Liver (tissue), 3 donors: Measurements from ENCODE around the gene OSGEP.

ENCODE experiments used
- EGR1 ChIP-seq, 2 donors: IDR thresholded peaks; 2 replicates each; pipeline ENCODE4 v1.6.1; 2016 to 2018; ENCODE audit warnings: antibody characterized with exemption in 2 of 2, low read depth in 2 of 2
- FOXA1 ChIP-seq: IDR thresholded peaks from 2 replicates; pipeline ENCODE4 v1.6.1; 2016; ENCODE audit warnings: antibody characterized with exemption
- JUND ChIP-seq, 2 donors: IDR thresholded peaks; 2 replicates each; pipeline ENCODE4 v1.6.1; 2016; ENCODE audit warnings: antibody characterized with exemption in 2 of 2
- RAD21 ChIP-seq, 2 donors: IDR thresholded peaks; 2 replicates each; pipeline ENCODE4 v1.6.1; 2016; ENCODE audit warnings: antibody characterized with exemption in 2 of 2, mild to moderate bottlenecking in 2 of 2
- TF ChIP-seq, protein P1 (sequence below): fragments of 150-350 bp; IDR thresholded peaks from 2 replicates; pipeline ENCODE4 v1.5.1; 2017; ENCODE audit warnings: improper control_type of control experiment, low read depth, low read length; ENCODE audit not compliant: missing input control
- TF ChIP-seq, protein P2 (sequence below): IDR thresholded peaks from 2 replicates; pipeline ENCODE4 v1.6.1; 2016; ENCODE audit warnings: antibody characterized with exemption
- donor health status: healthy.
- donor health status: healthy.

DNA sequence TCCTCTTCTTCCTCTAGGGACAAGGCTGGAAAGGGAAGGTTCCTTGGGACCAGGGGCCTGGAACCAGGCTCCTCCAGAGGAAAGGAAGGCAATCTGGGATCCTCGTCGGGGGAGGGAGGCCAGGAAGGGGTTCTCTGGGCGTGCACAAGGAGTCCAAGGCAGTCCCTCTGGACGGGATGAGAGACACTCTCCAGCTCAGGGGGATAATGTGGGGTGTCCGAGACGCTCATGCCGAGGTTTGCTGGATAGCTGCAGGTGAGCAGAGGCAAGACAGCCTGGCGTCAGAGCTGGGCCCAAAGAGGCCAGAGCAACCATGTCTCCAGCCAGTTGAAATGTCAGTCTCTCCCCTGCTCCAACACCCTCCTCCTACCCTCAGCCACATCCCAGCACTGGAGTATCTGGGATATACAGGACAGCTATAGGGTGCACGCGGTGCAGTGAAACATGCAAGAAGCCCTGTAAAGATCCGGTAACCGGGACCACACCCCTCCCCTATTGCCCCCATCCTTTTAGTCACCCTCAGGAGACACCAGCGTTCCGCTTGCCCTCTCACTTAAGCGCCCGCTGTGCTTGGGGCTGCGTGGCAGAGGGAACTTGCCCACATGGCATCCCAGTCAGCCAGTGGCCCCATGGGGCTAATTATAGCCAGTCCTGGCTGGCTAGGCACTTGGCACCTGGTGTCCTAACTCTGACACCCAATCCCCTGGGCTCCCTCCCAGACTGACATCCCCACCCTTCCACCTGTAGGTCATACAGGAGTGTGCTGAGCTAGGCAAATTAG is 18.8 kb downstream of the OSGEP start, which contains the start of gene KLHL33:
- TF ChIP-seq FOXA1 (no peak), EGR1 (IDR thresholded peaks at IDR 0.05; ENCODE audit: low read depth in 2 of 2) (no peak), RAD21 (IDR thresholded peaks at IDR 0.05) (no peak), JUND (IDR thresholded peaks at IDR 0.05) (no peak)
- TF ChIP-seq, protein P1, sequence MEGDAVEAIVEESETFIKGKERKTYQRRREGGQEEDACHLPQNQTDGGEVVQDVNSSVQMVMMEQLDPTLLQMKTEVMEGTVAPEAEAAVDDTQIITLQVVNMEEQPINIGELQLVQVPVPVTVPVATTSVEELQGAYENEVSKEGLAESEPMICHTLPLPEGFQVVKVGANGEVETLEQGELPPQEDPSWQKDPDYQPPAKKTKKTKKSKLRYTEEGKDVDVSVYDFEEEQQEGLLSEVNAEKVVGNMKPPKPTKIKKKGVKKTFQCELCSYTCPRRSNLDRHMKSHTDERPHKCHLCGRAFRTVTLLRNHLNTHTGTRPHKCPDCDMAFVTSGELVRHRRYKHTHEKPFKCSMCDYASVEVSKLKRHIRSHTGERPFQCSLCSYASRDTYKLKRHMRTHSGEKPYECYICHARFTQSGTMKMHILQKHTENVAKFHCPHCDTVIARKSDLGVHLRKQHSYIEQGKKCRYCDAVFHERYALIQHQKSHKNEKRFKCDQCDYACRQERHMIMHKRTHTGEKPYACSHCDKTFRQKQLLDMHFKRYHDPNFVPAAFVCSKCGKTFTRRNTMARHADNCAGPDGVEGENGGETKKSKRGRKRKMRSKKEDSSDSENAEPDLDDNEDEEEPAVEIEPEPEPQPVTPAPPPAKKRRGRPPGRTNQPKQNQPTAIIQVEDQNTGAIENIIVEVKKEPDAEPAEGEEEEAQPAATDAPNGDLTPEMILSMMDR, result no peak
- TF ChIP-seq, protein P2, sequence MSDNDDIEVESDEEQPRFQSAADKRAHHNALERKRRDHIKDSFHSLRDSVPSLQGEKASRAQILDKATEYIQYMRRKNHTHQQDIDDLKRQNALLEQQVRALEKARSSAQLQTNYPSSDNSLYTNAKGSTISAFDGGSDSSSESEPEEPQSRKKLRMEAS, result no peak
